HG02970 (cell line): ENCODE data around the gene PADI4.

Source experiments
- ATAC-seq: cut with Tn5 transposase; IDR thresholded peaks from one replicate; pipeline ENCODE4 v1.9.1; 2021; ENCODE audit warnings: mild to moderate bottlenecking, moderate library complexity, moderate number of reproducible peaks; ENCODE audit not compliant: unreplicated experiment, low FRiP score

The PADI4 gene

GRCh38 chr1:17307946-17308345, at the start of gene PADI4:
PADI4 (plus strand) TSS chr1:17308197; CDS start chr1:17308223, 26 bp downstream.
- no peak for ATAC-seq

GRCh38 chr1:17258758-17259130, 49.3 kb upstream of the PADI4 start:
- ATAC-seq, result no peak

GRCh38 chr1:17259233-17259873, 48.6 kb upstream of the PADI4 start:
- ATAC-seq, result no peak

GRCh38 chr1:17260264-17260663, 47.7 kb upstream of the PADI4 start:
- no peak for ATAC-seq

GRCh38 chr1:17260738-17261137, 47.3 kb upstream of the PADI4 start:
- ATAC-seq, result no peak

GRCh38 chr1:17263936-17264335, 44.1 kb upstream of the PADI4 start:
- no peak for ATAC-seq

GRCh38 chr1:17264470-17264869, 43.5 kb upstream of the PADI4 start:
- no peak for ATAC-seq

- no peak for ATAC-seq
Measured at GRCh38 chr1:17265162-17265561, 42.8 kb upstream of the PADI4 start.

- ATAC-seq, result no peak
Measured at GRCh38 chr1:17265950-17266349, 42.0 kb upstream of the PADI4 start.

- no peak for ATAC-seq
Measured at GRCh38 chr1:17270891-17271765, 36.9 kb upstream of the PADI4 start.

GRCh38 chr1:17272066-17272465, 35.9 kb upstream of the PADI4 start:
- no peak for ATAC-seq

- no peak for ATAC-seq
Measured at GRCh38 chr1:17272646-17273045, 35.4 kb upstream of the PADI4 start.

GRCh38 chr1:17273096-17273495, 34.9 kb upstream of the PADI4 start:
- ATAC-seq, result no peak

GRCh38 chr1:17274186-17275170, 33.5 kb upstream of the PADI4 start:
- ATAC-seq, result no peak

- ATAC-seq, result no peak
Measured at GRCh38 chr1:17276568-17276967, 31.4 kb upstream of the PADI4 start.

GRCh38 chr1:17277511-17278159, 30.4 kb upstream of the PADI4 start:
- no peak for ATAC-seq

- no peak for ATAC-seq
Measured at GRCh38 chr1:17278996-17279830, 28.8 kb upstream of the PADI4 start.

- no peak for ATAC-seq
Measured at GRCh38 chr1:17280436-17280835, 27.6 kb upstream of the PADI4 start.

GRCh38 chr1:17280894-17281293, 27.1 kb upstream of the PADI4 start:
- ATAC-seq, result no peak
